ENCODE measurements around the gene TBX5.

- no peak for TF ChIP-seq POLR2A (IDR thresholded peaks at IDR 0.05)
- no peak for TF ChIP-seq CTCF (IDR thresholded peaks at IDR 0.05)
Measured at GRCh38 chr12:114395755-114396152, 10.2 kb downstream of the TBX5 start.
